Measurements from ENCODE around the gene GIGYF1.
A peak's percentile ranks its signal among the peaks of the same experiment; 100 is the strongest.

GIGYF1 gene

GRCh38 chr7:100679927-100680575, 14.0 kb downstream of the GIGYF1 start:
- peak overlapping the region; percentile 13 for H3K27ac ChIP-seq (ENCODE audit: low read depth, low read length)
- peaks cover 4% of the 10 kb centered on the region for H3K4me1 ChIP-seq (ENCODE audit: control insufficient read depth, insufficient read depth, low read length)
- H3K4me3 ChIP-seq (ENCODE audit: low read length), result no peak overlapping the region
- H3K27me3 ChIP-seq (ENCODE audit: control insufficient read depth, insufficient read depth, low read length), result no peaks in the 10 kb centered on the region
- H3K36me3 ChIP-seq (ENCODE audit: control insufficient read depth, insufficient read depth, low read length), result peaks cover 53% of the 10 kb centered on the region
- no peak overlapping the region for H3K9ac ChIP-seq (ENCODE audit: low read length)

- H3K27me3 ChIP-seq (ENCODE audit: control insufficient read depth, insufficient read depth, low read length), result no peaks in the 10 kb centered on the region
- no peak overlapping the region for H3K4me3 ChIP-seq (ENCODE audit: low read length)
- peaks cover 50% of the 10 kb centered on the region for H3K36me3 ChIP-seq (ENCODE audit: control insufficient read depth, insufficient read depth, low read length)
- H3K4me1 ChIP-seq (ENCODE audit: control insufficient read depth, insufficient read depth, low read length), result peaks cover 4% of the 10 kb centered on the region
- peak overlapping the region; percentile 14 for H3K27ac ChIP-seq (ENCODE audit: low read depth, low read length)
- H3K9ac ChIP-seq (ENCODE audit: low read length), result no peak overlapping the region
Observed at GRCh38 chr7:100679129-100679926, 14.7 kb downstream of the GIGYF1 start.

GRCh38 chr7:100678291-100678984, 15.6 kb downstream of the GIGYF1 start:
- H3K4me3 ChIP-seq (ENCODE audit: low read length), result no peak overlapping the region
- no peak overlapping the region for H3K27ac ChIP-seq (ENCODE audit: low read depth, low read length)
- H3K27me3 ChIP-seq (ENCODE audit: control insufficient read depth, insufficient read depth, low read length), result no peaks in the 10 kb centered on the region
- H3K9ac ChIP-seq (ENCODE audit: low read length), result no peak overlapping the region
- H3K36me3 ChIP-seq (ENCODE audit: control insufficient read depth, insufficient read depth, low read length), result peaks cover 42% of the 10 kb centered on the region
- peaks cover 4% of the 10 kb centered on the region for H3K4me1 ChIP-seq (ENCODE audit: control insufficient read depth, insufficient read depth, low read length)

- no peaks in the 10 kb centered on the region for H3K27me3 ChIP-seq (ENCODE audit: control insufficient read depth, insufficient read depth, low read length)
- H3K27ac ChIP-seq (ENCODE audit: low read depth, low read length), result no peak overlapping the region
- H3K36me3 ChIP-seq (ENCODE audit: control insufficient read depth, insufficient read depth, low read length), result peaks cover 38% of the 10 kb centered on the region
- H3K9ac ChIP-seq (ENCODE audit: low read length), result no peak overlapping the region
- no peak overlapping the region for H3K4me3 ChIP-seq (ENCODE audit: low read length)
- H3K4me1 ChIP-seq (ENCODE audit: control insufficient read depth, insufficient read depth, low read length), result peaks cover 4% of the 10 kb centered on the region
Observed at GRCh38 chr7:100677308-100678267, 16.5 kb downstream of the GIGYF1 start.

GRCh38 chr7:100676501-100677306, 17.3 kb downstream of the GIGYF1 start:
- Histone ChIP-seq H3K27ac (ENCODE audit: low read depth, low read length) (peak overlapping the region; percentile 98), H3K36me3 (ENCODE audit: control insufficient read depth, insufficient read depth, low read length) (peaks cover 32% of the 10 kb centered on the region), H3K4me3 (ENCODE audit: low read length) (peak overlapping the region; percentile 43), H3K9ac (ENCODE audit: low read length) (no peak overlapping the region), H3K4me1 (ENCODE audit: control insufficient read depth, insufficient read depth, low read length) (peaks cover 4% of the 10 kb centered on the region), H3K27me3 (ENCODE audit: control insufficient read depth, insufficient read depth, low read length) (no peaks in the 10 kb centered on the region)

- H3K27me3 ChIP-seq (ENCODE audit: control insufficient read depth, insufficient read depth, low read length), result no peaks in the 10 kb centered on the region
- H3K4me1 ChIP-seq (ENCODE audit: control insufficient read depth, insufficient read depth, low read length), result peaks cover 4% of the 10 kb centered on the region
- peak overlapping the region; percentile 95 for H3K4me3 ChIP-seq (ENCODE audit: low read length)
- H3K9ac ChIP-seq (ENCODE audit: low read length), result no peak overlapping the region
- H3K27ac ChIP-seq (ENCODE audit: low read depth, low read length), result peak overlapping the region; percentile 98
- H3K36me3 ChIP-seq (ENCODE audit: control insufficient read depth, insufficient read depth, low read length), result peaks cover 28% of the 10 kb centered on the region
Observed at GRCh38 chr7:100675581-100676350, 18.3 kb downstream of the GIGYF1 start.

- Histone ChIP-seq H3K36me3 (ENCODE audit: control insufficient read depth, insufficient read depth, low read length) (peaks cover 28% of the 10 kb centered on the region), H3K4me3 (ENCODE audit: low read length) (peak overlapping the region; percentile 95), H3K4me1 (ENCODE audit: control insufficient read depth, insufficient read depth, low read length) (peaks cover 4% of the 10 kb centered on the region), H3K27me3 (ENCODE audit: control insufficient read depth, insufficient read depth, low read length) (no peaks in the 10 kb centered on the region), H3K27ac (ENCODE audit: low read depth, low read length) (peak overlapping the region; percentile 98), H3K9ac (ENCODE audit: low read length) (peak overlapping the region; percentile 95)
Observed at GRCh38 chr7:100675105-100675451, 19.0 kb downstream of the GIGYF1 start.

GRCh38 chr7:100674411-100675104, 19.5 kb downstream of the GIGYF1 start:
- Histone ChIP-seq H3K4me3 (ENCODE audit: low read length) (peak overlapping the region; percentile 95), H3K9ac (ENCODE audit: low read length) (peak overlapping the region; percentile 95), H3K36me3 (ENCODE audit: control insufficient read depth, insufficient read depth, low read length) (peaks cover 27% of the 10 kb centered on the region), H3K4me1 (ENCODE audit: control insufficient read depth, insufficient read depth, low read length) (peaks cover 4% of the 10 kb centered on the region), H3K27ac (ENCODE audit: low read depth, low read length) (peak overlapping the region; percentile 98), H3K27me3 (ENCODE audit: control insufficient read depth, insufficient read depth, low read length) (no peaks in the 10 kb centered on the region)

- Histone ChIP-seq H3K4me3 (ENCODE audit: low read length) (peak overlapping the region; percentile 95), H3K36me3 (ENCODE audit: control insufficient read depth, insufficient read depth, low read length) (peaks cover 22% of the 10 kb centered on the region), H3K9ac (ENCODE audit: low read length) (peak overlapping the region; percentile 95), H3K4me1 (ENCODE audit: control insufficient read depth, insufficient read depth, low read length) (peaks cover 4% of the 10 kb centered on the region), H3K27ac (ENCODE audit: low read depth, low read length) (peak overlapping the region; percentile 98), H3K27me3 (ENCODE audit: control insufficient read depth, insufficient read depth, low read length) (no peaks in the 10 kb centered on the region)
Observed at GRCh38 chr7:100673942-100674410, 20.1 kb downstream of the GIGYF1 start.

- Histone ChIP-seq H3K27me3 (ENCODE audit: control insufficient read depth, insufficient read depth, low read length) (no peaks in the 10 kb centered on the region), H3K27ac (ENCODE audit: low read depth, low read length) (peak within 1 kb of the TSS; percentile 98), H3K4me3 (ENCODE audit: low read length) (peak within 1 kb of the TSS; percentile 95), H3K4me1 (ENCODE audit: control insufficient read depth, insufficient read depth, low read length) (peaks cover 4% of the 10 kb centered on the region), H3K36me3 (ENCODE audit: control insufficient read depth, insufficient read depth, low read length) (peaks cover 20% of the 10 kb centered on the region), H3K9ac (ENCODE audit: low read length) (peak within 1 kb of the TSS; percentile 95)
Observed at GRCh38 chr7:100673302-100673941, 20.6 kb downstream of the GIGYF1 start, which contains the start of gene GNB2. GNB2 (plus strand) TSS chr7:100673740; CDS start chr7:100676266, 2,526 bp downstream.
